SU-DHL-6 (cell line): Measurements from ENCODE around the gene PARD6A.

Source experiments
- H2AFZ ChIP-seq: fragments of 200-600 bp; sonication (generic); 2 replicates; pipeline ENCODE4 v1.6.1; 2014; ENCODE audit warnings: low read depth, mild to moderate bottlenecking, moderate library complexity, mixed read lengths, antibody characterized with exemption, low read length; ENCODE audit not compliant: severe bottlenecking
- H3F3A ChIP-seq: fragments of 200-600 bp; shearing (Covaris generic); 2 replicates; pipeline ENCODE4 v1.6.0; 2016; ENCODE audit warnings: antibody characterized with exemption, mild to moderate bottlenecking; ENCODE audit not compliant: insufficient read depth
- H3K27ac ChIP-seq: fragments of 200-600 bp; sonication (generic); 2 replicates; pipeline ENCODE4 v1.5.1; 2016; ENCODE audit warnings: low read depth, mild to moderate bottlenecking, low read length, moderate library complexity, mixed read lengths
- H3K27me3 ChIP-seq: fragments of 200-600 bp; sonication (generic), shearing (Covaris generic); 2 replicates; pipeline ENCODE4 v1.6.0; 2014; ENCODE audit warnings: mild to moderate bottlenecking, low read length
- H3K36me3 ChIP-seq: fragments of 200-600 bp; sonication (generic); 2 replicates; pipeline ENCODE4 v1.6.1; 2014; ENCODE audit warnings: mild to moderate bottlenecking, low read length, mixed read lengths
- H3K4me2 ChIP-seq: fragments of 300-600, 200-600 bp; shearing (Covaris generic), sonication (generic); 2 replicates; pipeline ENCODE4 v1.6.0; 2014; ENCODE audit warnings: low read length, low read depth, mild to moderate bottlenecking; ENCODE audit not compliant: poor library complexity, severe bottlenecking
- H3K4me3 ChIP-seq: fragments of 200-600 bp; sonication (generic); 2 replicates; pipeline ENCODE4 v1.5.1; 2014; ENCODE audit warnings: antibody characterized with exemption, low read length, mild to moderate bottlenecking, mixed read lengths; ENCODE audit not compliant: insufficient read depth, poor library complexity, severe bottlenecking
- H3K79me2 ChIP-seq: fragments of 200-600 bp; sonication (generic); 2 replicates; pipeline ENCODE4 v1.6.1; 2014; ENCODE audit warnings: mild to moderate bottlenecking, low read length, moderate library complexity; ENCODE audit not compliant: insufficient read depth
- H3K9ac ChIP-seq: fragments of 200-600 bp; sonication (generic); 2 replicates; pipeline ENCODE4 v1.7.0; 2014; ENCODE audit warnings: mild to moderate bottlenecking, low read length
- H3K9me2 ChIP-seq: fragments of 200-600 bp; sonication (generic); replicated peaks from 2 replicates; pipeline ENCODE4 v1.6.1; 2014; ENCODE audit warnings: low read length; ENCODE audit not compliant: insufficient read depth
- H3K9me3 ChIP-seq: fragments of 200-600 bp; sonication (generic); 2 replicates; pipeline ENCODE4 v1.6.1; 2014; ENCODE audit warnings: low read length, mixed read lengths; ENCODE audit not compliant: insufficient read depth
- H4K20me1 ChIP-seq: fragments of 200-600 bp; sonication (generic); 2 replicates; pipeline ENCODE4 v1.6.1; 2014; ENCODE audit warnings: low read depth, mild to moderate bottlenecking, antibody characterized with exemption, low read length, moderate library complexity, mixed read lengths
- EZH2phosphoT487 ChIP-seq: fragments of 200-600 bp; sonication (generic), shearing (Covaris generic); conservative IDR thresholded peaks from 2 replicates; pipeline ENCODE4 v1.6.1; 2018; ENCODE audit warnings: mild to moderate bottlenecking, antibody characterized with exemption, low read length, moderate library complexity, mixed read lengths
- TF ChIP-seq, protein P1 (sequence below): fragments of 200-600 bp; sonication (generic); IDR thresholded peaks from one replicate; pipeline ENCODE4 v1.5.1; 2017; ENCODE audit warnings: antibody characterized with exemption, mild to moderate bottlenecking, low read length, moderate library complexity; ENCODE audit not compliant: insufficient read depth, poor library complexity, severe bottlenecking

PARD6A gene

GRCh38 chr16:67641779-67642708 lies 18.7 kb upstream of the PARD6A start:
- Histone ChIP-seq H3K4me2 (no peak overlapping the region), H3F3A (peaks cover 21% of the 10 kb centered on the region), H3K9me2 (no peaks in the 10 kb centered on the region), H3K36me3 (peaks cover 16% of the 10 kb centered on the region), H3K9me3 (no peaks in the 10 kb centered on the region), H3K27ac (no peak overlapping the region), H4K20me1 (no peaks in the 10 kb centered on the region), H2AFZ (no peak overlapping the region), H3K9ac (no peak overlapping the region), H3K27me3 (no peaks in the 10 kb centered on the region), H3K79me2 (peaks cover 8% of the 10 kb centered on the region), H3K4me3 (no peak overlapping the region)
- no peak for TF ChIP-seq EZH2phosphoT487
- TF ChIP-seq, protein P1, sequence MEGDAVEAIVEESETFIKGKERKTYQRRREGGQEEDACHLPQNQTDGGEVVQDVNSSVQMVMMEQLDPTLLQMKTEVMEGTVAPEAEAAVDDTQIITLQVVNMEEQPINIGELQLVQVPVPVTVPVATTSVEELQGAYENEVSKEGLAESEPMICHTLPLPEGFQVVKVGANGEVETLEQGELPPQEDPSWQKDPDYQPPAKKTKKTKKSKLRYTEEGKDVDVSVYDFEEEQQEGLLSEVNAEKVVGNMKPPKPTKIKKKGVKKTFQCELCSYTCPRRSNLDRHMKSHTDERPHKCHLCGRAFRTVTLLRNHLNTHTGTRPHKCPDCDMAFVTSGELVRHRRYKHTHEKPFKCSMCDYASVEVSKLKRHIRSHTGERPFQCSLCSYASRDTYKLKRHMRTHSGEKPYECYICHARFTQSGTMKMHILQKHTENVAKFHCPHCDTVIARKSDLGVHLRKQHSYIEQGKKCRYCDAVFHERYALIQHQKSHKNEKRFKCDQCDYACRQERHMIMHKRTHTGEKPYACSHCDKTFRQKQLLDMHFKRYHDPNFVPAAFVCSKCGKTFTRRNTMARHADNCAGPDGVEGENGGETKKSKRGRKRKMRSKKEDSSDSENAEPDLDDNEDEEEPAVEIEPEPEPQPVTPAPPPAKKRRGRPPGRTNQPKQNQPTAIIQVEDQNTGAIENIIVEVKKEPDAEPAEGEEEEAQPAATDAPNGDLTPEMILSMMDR: no peak

DNA sequence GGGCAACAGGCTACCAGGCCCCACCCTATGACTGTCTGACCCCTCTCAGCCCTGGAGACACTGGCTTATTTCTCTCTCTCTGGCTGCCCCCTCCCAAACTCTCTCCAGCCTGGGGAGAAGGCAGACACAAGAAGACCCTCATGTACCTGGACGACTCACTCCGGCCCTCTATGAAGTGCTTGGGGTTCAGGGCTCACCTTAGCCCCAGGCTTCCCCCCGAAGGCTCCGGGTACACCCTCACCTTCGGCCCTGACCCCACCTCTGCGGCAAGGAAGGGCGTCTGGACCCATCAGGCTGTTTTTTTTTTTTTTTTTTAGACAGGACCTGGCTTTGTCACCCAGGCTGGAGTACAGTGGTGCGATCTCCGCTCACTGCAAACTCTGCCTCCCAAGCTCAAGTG lies 16.7 kb upstream of the PARD6A start:
- H2AFZ ChIP-seq: no peak overlapping the region
- H3K9ac ChIP-seq: peak overlapping the region; percentile 98; the same call in 1 of the 2 replicates
- no peaks in the 10 kb centered on the region for H3K9me2 ChIP-seq
- no peak overlapping the region for H3K27ac ChIP-seq
- no peaks in the 10 kb centered on the region for H3K9me3 ChIP-seq
- peaks cover 13% of the 10 kb centered on the region for H3F3A ChIP-seq
- H3K4me2 ChIP-seq: peak overlapping the region; percentile 88
- H3K27me3 ChIP-seq: no peaks in the 10 kb centered on the region
- peaks cover 8% of the 10 kb centered on the region for H3K79me2 ChIP-seq
- H3K36me3 ChIP-seq: peaks cover under 1% of the 10 kb centered on the region; the same call in 1 of the 2 replicates
- H4K20me1 ChIP-seq: no peaks in the 10 kb centered on the region
- no peak overlapping the region for H3K4me3 ChIP-seq
- TF ChIP-seq, protein P1: no peak
- TF ChIP-seq EZH2phosphoT487: no peak

GRCh38 chr16:67645397-67646121 lies 15.2 kb upstream of the PARD6A start:
- Histone ChIP-seq H2AFZ (peak overlapping the region; percentile 89), H3F3A (peaks cover 13% of the 10 kb centered on the region), H3K27me3 (no peaks in the 10 kb centered on the region), H3K4me2 (peak overlapping the region; percentile 88), H3K79me2 (peaks cover 8% of the 10 kb centered on the region), H3K27ac (peak overlapping the region; percentile 81), H3K9me2 (no peaks in the 10 kb centered on the region), H3K9ac (peak overlapping the region; percentile 98), H3K4me3 (peak overlapping the region; percentile 86), H4K20me1 (no peaks in the 10 kb centered on the region), H3K9me3 (no peaks in the 10 kb centered on the region), H3K36me3 (no peaks in the 10 kb centered on the region)
- TF ChIP-seq EZH2phosphoT487: no peak
- TF ChIP-seq, protein P1: no peak
